Spleen (tissue), 13 donors: ENCODE results near the gene DHX34. TPM values are rescaled to one million over a fixed set of nuclear protein-coding genes. Genes with fewer than 3 reads are reported as not detected.
"Not testable (repeated sequence)": the region's sequence is repeated elsewhere in the genome, so short reads cannot be mapped to it uniquely, and the experiment has no call there.

Experiments used
- DNase-seq: peaks from one replicate; pipeline ENCODE4 v3.0.0-alpha.2; 2020
- H3K27ac ChIP-seq, 8 donors: fragments of 200-600 bp; sonication (generic) in 7 of 8; 1 replicate in 4 of 8; 2 replicates in 4 of 8; pipeline versions ENCODE4 v1.5.0 to v1.8.0; 2016 to 2021; ENCODE audit warnings: inconsistent platforms in 4 of 8, mild to moderate bottlenecking in 4 of 8, moderate library complexity in 1 of 8
- H3K27me3 ChIP-seq, 7 donors: fragments of 200-600 bp; sonication (generic) in 6 of 7; replicated peaks in 1 of 7; 1 replicate in 4 of 7; 2 replicates in 3 of 7; pipeline versions ENCODE4 v1.5.0 to v1.8.0; 2016 to 2021; ENCODE audit warnings: inconsistent platforms in 3 of 7, mild to moderate bottlenecking in 1 of 7
- H3K36me3 ChIP-seq, 6 donors: fragments of 200-600 bp; sonication (generic) in 5 of 6; 1 replicate in 4 of 6; 2 replicates in 2 of 6; pipeline versions ENCODE4 v1.5.0 to v1.8.0; 2016 to 2021; ENCODE audit warnings: inconsistent platforms in 2 of 6
- H3K4me1 ChIP-seq, 6 donors: fragments of 200-600 bp; sonication (generic) in 5 of 6; 1 replicate in 3 of 6; 2 replicates in 3 of 6; pipeline versions ENCODE4 v1.5.0 to v1.8.0; 2016 to 2021; ENCODE audit warnings: inconsistent platforms in 3 of 6
- H3K4me3 ChIP-seq, 8 donors: fragments of 200-600 bp; sonication (generic) in 7 of 8; 1 replicate in 4 of 8; 2 replicates in 4 of 8; pipeline versions ENCODE4 v1.5.0 to v1.8.0; 2016 to 2021; ENCODE audit warnings: inconsistent platforms in 4 of 8, mild to moderate bottlenecking in 4 of 8, moderate library complexity in 2 of 8
- H3K9me3 ChIP-seq, 8 donors: fragments of 200-600 bp; sonication (generic) in 7 of 8; 1 replicate in 4 of 8; 2 replicates in 4 of 8; pipeline versions ENCODE4 v1.5.0 to v1.8.0; 2016 to 2021; ENCODE audit warnings: inconsistent platforms in 4 of 8
- POLR2A ChIP-seq, 3 donors: fragments of 450-650 bp; IDR thresholded peaks; one replicate each; pipeline ENCODE4 v1.5.1; 2017; ENCODE audit warnings: antibody characterized with exemption in 3 of 3, mild to moderate bottlenecking in 1 of 3
- POLR2AphosphoS5 ChIP-seq, 3 donors: sonication (generic); formaldehyde crosslinking; IDR thresholded peaks; one replicate each; pipeline ENCODE4 v1.5.1; 2017; ENCODE audit warnings: antibody characterized with exemption in 3 of 3
- WGBS, 5 donors: extraction: QIAGEN DNeasy Blood & Tissue Kit in 3 of 5; methylation state at CpG; one replicate each; pipeline versions ENCODE4 v1.1.5 to v1.1.7; 2013 to 2018; 5-methylcytosine and 5-hydroxymethylcytosine counted together
- intact Hi-C: fragments of 100-400 bp; cut with DNase I; formaldehyde crosslinking; loops from one replicate; pipeline ENCODE4 v1.15.0; 2023; ENCODE audit warnings: low total_unique reads
- long read RNA-seq, 2 donors: transcript quantifications; one replicate each; lab custom pipeline, GENCODE V29; 2026
- polyA plus RNA-seq, 3 donors: library from polyadenylated mRNA; stranded (reverse); fragments of 200-250 nt; gene quantifications; one replicate each; pipeline ENCODE4 v1.2.1, GENCODE V29; 2013
- total RNA-seq, 7 donors: library from RNA; depleted of rRNA in 3 of 7; stranded (reverse); fragments of >200 nt in 3 of 7; fragmentation: NEBNext Ultra II Directional in 4 of 7; extraction: Animal tissue kit (Norgen Biotek cat#: 25700) in 4 of 7; gene quantifications; one replicate each; pipeline versions ENCODE4 v1.1.0 to v1.2.1, GENCODE V29; 2016 to 2021
- TF ChIP-seq, protein P1 (sequence below), 11 experiments: fragments of 200-600 bp in 7 of 11; fragments of 450-650 bp in 4 of 11; sonication (generic) in 4 of 11; IDR thresholded peaks in 8 of 11; conservative IDR thresholded peaks in 3 of 11; 1 replicate in 7 of 11; 2 replicates in 4 of 11; pipeline versions ENCODE4 v1.4.0 to v1.8.0; 2016 to 2021; ENCODE audit warnings: antibody characterized with exemption in 11 of 11, inconsistent platforms in 4 of 11, mild to moderate bottlenecking in 1 of 11
- donor health status: healthy with polysubstance abuse.
- donor health status: DM: no; HTN: no; CAD: no; lungs with moderate emphysema.
- donor health status: DM: no; HTN: no; CAD: no.
- donor health status: Bipolar disorder and iron deficiency.
- donor health status: healthy.
- donor health status: DM: no; HTN: no; CAD: no.
- donor health status: DM: yes; HTN: yes; CAD: no.

The DHX34 gene, protein sequence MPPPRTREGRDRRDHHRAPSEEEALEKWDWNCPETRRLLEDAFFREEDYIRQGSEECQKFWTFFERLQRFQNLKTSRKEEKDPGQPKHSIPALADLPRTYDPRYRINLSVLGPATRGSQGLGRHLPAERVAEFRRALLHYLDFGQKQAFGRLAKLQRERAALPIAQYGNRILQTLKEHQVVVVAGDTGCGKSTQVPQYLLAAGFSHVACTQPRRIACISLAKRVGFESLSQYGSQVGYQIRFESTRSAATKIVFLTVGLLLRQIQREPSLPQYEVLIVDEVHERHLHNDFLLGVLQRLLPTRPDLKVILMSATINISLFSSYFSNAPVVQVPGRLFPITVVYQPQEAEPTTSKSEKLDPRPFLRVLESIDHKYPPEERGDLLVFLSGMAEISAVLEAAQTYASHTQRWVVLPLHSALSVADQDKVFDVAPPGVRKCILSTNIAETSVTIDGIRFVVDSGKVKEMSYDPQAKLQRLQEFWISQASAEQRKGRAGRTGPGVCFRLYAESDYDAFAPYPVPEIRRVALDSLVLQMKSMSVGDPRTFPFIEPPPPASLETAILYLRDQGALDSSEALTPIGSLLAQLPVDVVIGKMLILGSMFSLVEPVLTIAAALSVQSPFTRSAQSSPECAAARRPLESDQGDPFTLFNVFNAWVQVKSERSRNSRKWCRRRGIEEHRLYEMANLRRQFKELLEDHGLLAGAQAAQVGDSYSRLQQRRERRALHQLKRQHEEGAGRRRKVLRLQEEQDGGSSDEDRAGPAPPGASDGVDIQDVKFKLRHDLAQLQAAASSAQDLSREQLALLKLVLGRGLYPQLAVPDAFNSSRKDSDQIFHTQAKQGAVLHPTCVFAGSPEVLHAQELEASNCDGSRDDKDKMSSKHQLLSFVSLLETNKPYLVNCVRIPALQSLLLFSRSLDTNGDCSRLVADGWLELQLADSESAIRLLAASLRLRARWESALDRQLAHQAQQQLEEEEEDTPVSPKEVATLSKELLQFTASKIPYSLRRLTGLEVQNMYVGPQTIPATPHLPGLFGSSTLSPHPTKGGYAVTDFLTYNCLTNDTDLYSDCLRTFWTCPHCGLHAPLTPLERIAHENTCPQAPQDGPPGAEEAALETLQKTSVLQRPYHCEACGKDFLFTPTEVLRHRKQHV
- total RNA-seq (10 to 100 TPM; 19.5 to 34.8 (median 27.0) TPM), polyA plus RNA-seq (10 to 100 TPM in 2 of 3 donors, 1 to 10 TPM in 1; 8.4 to 18.5 (median 13.1) TPM)
- long read RNA-seq, donor 1: 0 reads
- long read RNA-seq, donor 2: 0 reads

DNA sequence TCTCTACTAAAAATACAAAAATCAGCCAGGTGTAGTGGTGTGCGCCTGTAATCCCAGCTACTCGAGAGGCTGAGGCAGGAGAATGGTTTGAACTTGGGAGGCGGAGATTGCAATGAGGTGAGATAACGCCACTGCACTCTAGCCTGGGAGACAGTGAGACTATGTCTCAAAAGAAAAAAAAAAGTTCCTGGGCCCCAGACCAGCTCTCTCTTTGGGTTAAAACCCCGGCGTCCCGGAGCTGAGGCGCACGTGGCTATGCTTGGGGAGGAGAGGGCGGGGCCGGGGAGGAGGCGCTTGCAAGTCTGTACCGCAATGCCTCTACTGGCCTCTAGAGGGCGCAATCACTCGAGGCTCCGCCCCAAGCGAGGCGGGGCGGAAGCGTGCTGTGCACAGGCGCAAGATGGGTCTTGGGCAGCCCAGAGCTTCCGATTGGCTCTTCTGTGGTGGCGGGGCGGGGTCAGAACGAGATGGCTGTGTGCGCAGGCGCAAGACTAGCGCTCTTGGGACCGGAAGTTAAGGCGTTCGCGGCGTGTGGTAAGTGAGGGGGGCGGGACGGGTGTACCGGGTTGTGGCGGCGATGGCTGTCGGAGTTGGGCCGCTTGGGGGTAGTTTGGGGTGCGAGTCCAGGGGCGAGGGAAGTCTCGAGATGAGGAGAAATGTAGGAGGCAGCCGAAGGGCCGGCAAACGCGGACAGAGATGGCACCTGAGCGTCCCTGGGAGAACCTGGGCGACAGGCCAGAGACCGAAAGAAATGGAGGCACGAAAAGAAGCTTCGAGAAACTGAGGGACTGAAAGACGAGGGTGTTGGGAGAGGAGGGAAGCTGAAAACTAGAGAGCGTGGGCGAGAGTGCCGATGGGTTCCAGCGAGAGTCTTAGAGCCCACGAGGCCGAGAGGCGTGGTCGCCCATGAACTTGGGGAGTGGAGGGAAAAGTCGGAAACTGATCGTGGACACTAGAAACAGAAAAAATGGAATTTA, at the start of gene DHX34:
Gene DHX34 (plus strand): TSS at position 497 of the 977 bp plus-strand sequence. CDS start 3,716 bp downstream, outside the sequence.
- DNase-seq: peak; percentile 98
- peak within 1 kb of the TSS; percentile 76 to 94 (median 90) for H3K27ac ChIP-seq
- peaks cover 3 to 66% (median 40%) of the 10 kb centered on the region in 6 donors for H3K4me1 ChIP-seq
- no peaks in the 10 kb centered on the region for H3K9me3 ChIP-seq
- WGBS, 5 donors: 4 to 5% (median 4%) methylated on average over 57 to 63 of the region's 63 CpGs
- H3K4me3 ChIP-seq: peak within 1 kb of the TSS; percentile 66 to 97 (median 84)
- peaks cover 0 to 26% (median 15%) of the 10 kb centered on the region in 6 donors for H3K36me3 ChIP-seq
- intact Hi-C loops: no loop called here
- peak in 2 of 3 donors; percentile 31 to 55 for TF ChIP-seq POLR2A (IDR thresholded peaks at IDR 0.05)
- TF ChIP-seq POLR2AphosphoS5 (IDR thresholded peaks at IDR 0.05): peak; percentile 92 to 95 (median 95)
- TF ChIP-seq, protein P1, sequence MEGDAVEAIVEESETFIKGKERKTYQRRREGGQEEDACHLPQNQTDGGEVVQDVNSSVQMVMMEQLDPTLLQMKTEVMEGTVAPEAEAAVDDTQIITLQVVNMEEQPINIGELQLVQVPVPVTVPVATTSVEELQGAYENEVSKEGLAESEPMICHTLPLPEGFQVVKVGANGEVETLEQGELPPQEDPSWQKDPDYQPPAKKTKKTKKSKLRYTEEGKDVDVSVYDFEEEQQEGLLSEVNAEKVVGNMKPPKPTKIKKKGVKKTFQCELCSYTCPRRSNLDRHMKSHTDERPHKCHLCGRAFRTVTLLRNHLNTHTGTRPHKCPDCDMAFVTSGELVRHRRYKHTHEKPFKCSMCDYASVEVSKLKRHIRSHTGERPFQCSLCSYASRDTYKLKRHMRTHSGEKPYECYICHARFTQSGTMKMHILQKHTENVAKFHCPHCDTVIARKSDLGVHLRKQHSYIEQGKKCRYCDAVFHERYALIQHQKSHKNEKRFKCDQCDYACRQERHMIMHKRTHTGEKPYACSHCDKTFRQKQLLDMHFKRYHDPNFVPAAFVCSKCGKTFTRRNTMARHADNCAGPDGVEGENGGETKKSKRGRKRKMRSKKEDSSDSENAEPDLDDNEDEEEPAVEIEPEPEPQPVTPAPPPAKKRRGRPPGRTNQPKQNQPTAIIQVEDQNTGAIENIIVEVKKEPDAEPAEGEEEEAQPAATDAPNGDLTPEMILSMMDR (IDR thresholded peaks at IDR 0.05 in 8 of 11, conservative IDR thresholded peaks at IDR 0.05 in 3 of 11): peak; percentile 100
- H3K27me3 ChIP-seq: peaks cover 0 to 3% (median 0%) of the 10 kb centered on the region in 7 donors

DNA sequence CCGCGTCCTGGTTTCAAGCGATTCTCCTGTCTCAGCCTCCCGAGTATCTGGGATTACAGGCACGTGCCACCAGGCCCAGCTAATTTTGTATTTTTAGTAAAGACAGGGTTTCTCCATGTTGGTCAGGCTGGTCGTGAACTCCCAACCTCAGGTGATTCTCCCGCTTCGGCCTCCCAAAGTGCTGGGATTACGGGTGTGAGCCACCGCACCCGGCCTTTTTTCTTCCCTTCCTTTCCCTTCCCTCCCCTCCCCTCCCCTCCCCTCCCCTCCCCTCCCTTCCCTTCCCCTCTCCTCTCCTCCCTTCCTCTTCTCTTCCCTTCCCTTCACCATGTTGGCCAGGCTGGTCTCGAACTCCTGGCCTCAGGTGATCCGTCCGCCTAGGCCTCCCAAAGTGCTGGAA, 48.2 kb upstream of the DHX34 start:
- DNase-seq, H3K36me3 ChIP-seq, H3K4me3 ChIP-seq, H3K9me3 ChIP-seq, H3K27ac ChIP-seq, intact Hi-C loops: not testable (repeated sequence)
- Histone ChIP-seq H3K27me3 (peaks cover 0 to 13% (median 0%) of the 10 kb centered on the region in 7 donors), H3K4me1 (peaks cover 0 to 50% (median 17%) of the 10 kb centered on the region in 6 donors)
- WGBS, 5 donors: 89 to 94% (median 91%) methylated on average over 14 of the region's 14 CpGs

DNA sequence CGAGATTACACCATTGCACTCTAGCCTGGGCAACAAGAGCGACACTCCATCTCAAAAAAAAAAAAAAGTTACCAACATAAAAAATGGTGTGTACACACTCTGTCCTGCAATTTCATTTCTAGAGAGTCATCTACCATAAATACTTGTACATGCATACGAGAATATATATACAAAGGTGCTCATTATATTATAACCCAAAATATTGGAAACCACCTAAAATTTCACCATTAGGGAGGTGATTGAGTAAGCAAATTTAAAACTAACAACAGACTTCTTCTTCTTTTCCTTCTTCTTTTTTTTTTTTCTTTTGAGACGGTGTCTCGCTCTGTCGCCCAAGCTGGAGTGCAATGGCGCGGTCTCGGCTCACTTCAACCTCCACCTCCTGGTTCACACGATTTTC, 46.9 kb upstream of the DHX34 start:
- DNase-seq: no peak
- Histone ChIP-seq H3K27ac (peak overlapping the region in 5 of 8 donors; percentile 15 to 76 (median 49)), H3K9me3 (no peaks in the 10 kb centered on the region), H3K27me3 (peaks cover 0 to 16% (median 0%) of the 10 kb centered on the region in 7 donors), H3K36me3 (no peaks in the 10 kb centered on the region), H3K4me3 (peak overlapping the region in 1 of 8 donors; percentile 15), H3K4me1 (peaks cover 0 to 43% (median 14%) of the 10 kb centered on the region in 6 donors)
- intact Hi-C loops: no loop called here
- 49 to 68% (median 52%) methylated on average over 10 of the region's 10 CpGs for WGBS, 5 donors
- TF ChIP-seq POLR2A (IDR thresholded peaks at IDR 0.05) (no peak), POLR2AphosphoS5 (IDR thresholded peaks at IDR 0.05) (no peak)
- TF ChIP-seq, protein P1 (IDR thresholded peaks at IDR 0.05 in 8 of 11, conservative IDR thresholded peaks at IDR 0.05 in 3 of 11): no peak
